ENCODE measurements around the gene ETV4. TPM values are rescaled to one million over a fixed set of nuclear protein-coding genes. Genes with fewer than 3 reads are reported as not detected.

ETV4 gene
- total and polyA plus RNA-seq, 2 experiments from 2014 or later, result 2.8 to 3.5 TPM

DNA sequence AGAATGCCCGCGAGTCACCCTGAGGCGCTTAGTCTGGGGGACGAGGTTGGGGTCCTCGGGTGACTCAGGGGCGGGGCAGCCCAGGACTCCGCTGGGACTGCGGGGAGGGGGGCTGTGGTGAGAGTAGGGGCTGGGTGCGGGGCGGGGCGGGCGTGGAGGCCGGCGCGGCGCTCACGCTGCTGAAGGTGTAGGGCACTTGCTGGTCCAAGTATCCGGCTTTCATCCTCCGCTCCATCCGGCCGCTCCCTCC lies 832 bp downstream of the ETV4 start:
- Histone ChIP-seq H3K4me1 (ENCODE audit: insufficient read depth) (peaks cover 15% of the 10 kb centered on the region), H3K9ac (peak overlapping the region; percentile 38), H3K4me3 (peak overlapping the region; percentile 86), H2AFZ (peak overlapping the region; percentile 98), H3K4me2 (ENCODE audit: unreplicated experiment) (peak overlapping the region; percentile 100), H3K27me3 (replicated peaks; ENCODE audit: insufficient read depth) (no peaks in the 10 kb centered on the region), H3K9me3 (ENCODE audit: low read depth) (no peaks in the 10 kb centered on the region), H4K20me1 (ENCODE audit: insufficient read depth) (no peaks in the 10 kb centered on the region), H3K9me2 (ENCODE audit: insufficient read depth) (no peaks in the 10 kb centered on the region), H3F3A (ENCODE audit: insufficient read depth) (0 out of 2 replicates have a peak, but pooled peaks cover 6% of the 10 kb centered on the region), H3K79me2 (ENCODE audit: insufficient read depth) (no peaks in the 10 kb centered on the region), H3K27ac (no peak overlapping the region), H3K36me3 (ENCODE audit: low read depth) (no peaks in the 10 kb centered on the region)
- peak; percentile 55 for DNase-seq
- TF ChIP-seq EZH2phosphoT487 (IDR thresholded peaks at IDR 0.05; ENCODE audit: insufficient read depth, low read depth) (no peak), EZH2 (IDR thresholded peaks at IDR 0.05; ENCODE audit: insufficient read depth, poor library complexity, severe bottlenecking) (no peak)
- WGBS, 2 experiments (ENCODE audit: low coverage in 1 of 2, low lambda C conversion rate in 2 of 2, missing lambda C conversion rate in 2 of 2), result 0 to 2% methylated on average over 9 to 17 of the region's 21 CpGs
- in situ Hi-C loops (cut with MboI), result no loop called here

DNA sequence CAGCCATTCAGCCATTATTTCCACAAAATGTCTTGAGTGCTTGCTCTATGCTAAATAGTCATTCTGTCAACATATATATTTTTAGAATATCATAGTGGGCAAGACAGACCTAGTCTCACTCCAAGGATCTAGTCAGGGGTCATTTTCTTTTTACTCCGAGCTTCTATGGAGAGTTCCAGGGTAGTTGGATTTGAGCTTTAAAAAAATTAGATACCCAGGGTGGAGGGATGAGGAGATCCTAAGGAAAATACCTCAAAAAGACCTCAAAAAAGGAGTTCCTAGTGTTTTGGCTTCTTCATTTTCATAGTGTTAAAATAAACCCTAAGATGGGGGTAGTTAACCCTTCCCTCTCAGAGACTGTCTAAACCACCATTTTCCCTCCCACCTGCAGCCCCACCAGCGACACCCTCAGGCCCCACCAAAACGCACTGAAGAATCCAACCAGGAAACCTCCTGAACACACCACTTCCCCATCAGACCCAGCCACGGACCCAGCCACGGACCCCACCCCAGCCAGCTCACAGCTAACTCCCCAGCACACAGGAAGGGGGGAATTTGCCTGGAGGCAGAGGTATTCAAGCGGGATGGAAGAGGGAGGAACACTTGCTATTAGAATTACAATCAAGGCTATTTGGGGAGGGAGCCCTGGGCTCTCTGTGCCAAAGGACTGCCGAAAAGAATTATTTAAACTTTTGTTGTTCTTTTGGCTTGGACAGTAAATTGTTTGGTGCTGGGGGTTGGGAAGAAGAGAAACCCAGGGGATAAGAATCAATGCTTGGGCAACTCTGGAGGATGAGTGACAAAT lies 2.2 kb downstream of the ETV4 start:
- no peak overlapping the region for H3K4me3 ChIP-seq
- in situ Hi-C loops (cut with MboI), result no loop called here

DNA sequence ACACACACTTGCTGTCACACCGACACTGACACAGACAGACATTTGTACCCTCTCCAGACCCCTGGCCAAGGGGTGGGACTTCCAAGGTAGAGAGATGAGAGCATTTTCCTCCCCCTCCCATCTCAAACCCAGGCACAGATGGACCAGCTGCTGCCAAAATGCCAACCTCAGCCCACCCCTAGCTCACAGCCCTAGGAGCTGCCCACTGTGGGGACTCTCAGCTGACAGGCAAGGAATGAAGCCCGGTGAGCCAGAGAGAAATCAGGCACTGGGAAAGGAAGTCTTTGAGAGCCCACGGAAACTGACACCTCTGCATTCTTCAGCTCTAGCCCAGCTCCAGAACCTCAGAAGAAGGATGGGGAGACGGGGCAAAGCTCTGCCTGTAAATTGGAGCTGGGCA lies 2.8 kb downstream of the ETV4 start:
- no peaks in the 10 kb centered on the region for H3K36me3 ChIP-seq (ENCODE audit: low read depth)
- H3K9me3 ChIP-seq (ENCODE audit: low read depth), result no peaks in the 10 kb centered on the region
- no peak overlapping the region for H3K4me2 ChIP-seq (ENCODE audit: unreplicated experiment)
- no peaks in the 10 kb centered on the region for H4K20me1 ChIP-seq (ENCODE audit: insufficient read depth)
- H3F3A ChIP-seq (ENCODE audit: insufficient read depth), result 0 out of 2 replicates have a peak, but pooled peaks cover 6% of the 10 kb centered on the region
- H3K4me3 ChIP-seq, result no peak overlapping the region
- H3K9me2 ChIP-seq (ENCODE audit: insufficient read depth), result no peaks in the 10 kb centered on the region
- no peak for DNase-seq
- peaks cover 15% of the 10 kb centered on the region for H3K4me1 ChIP-seq (ENCODE audit: insufficient read depth)
- TF ChIP-seq EZH2 (IDR thresholded peaks at IDR 0.05; ENCODE audit: insufficient read depth, poor library complexity, severe bottlenecking) (no peak), EZH2phosphoT487 (IDR thresholded peaks at IDR 0.05; ENCODE audit: insufficient read depth, low read depth) (no peak)
- no peaks in the 10 kb centered on the region for H3K27me3 ChIP-seq (replicated peaks; ENCODE audit: insufficient read depth)
- H3K79me2 ChIP-seq (ENCODE audit: insufficient read depth), result no peaks in the 10 kb centered on the region
- in situ Hi-C loops (cut with MboI), result no loop called here
- no peak overlapping the region for H3K27ac ChIP-seq
- WGBS, 2 experiments (ENCODE audit: low coverage in 1 of 2, low lambda C conversion rate in 2 of 2, missing lambda C conversion rate in 2 of 2), result 41 to 55% methylated on average over 4 of the region's 4 CpGs
- no peak overlapping the region for H3K9ac ChIP-seq
- no peak overlapping the region for H2AFZ ChIP-seq

More for the DNA sequence above, 2.2 kb downstream of the ETV4 start:
- H3K9me2 ChIP-seq (ENCODE audit: insufficient read depth), result no peaks in the 10 kb centered on the region
- H3K9me3 ChIP-seq (ENCODE audit: low read depth), result no peaks in the 10 kb centered on the region
- TF ChIP-seq EZH2 (IDR thresholded peaks at IDR 0.05; ENCODE audit: insufficient read depth, poor library complexity, severe bottlenecking), result no peak
- no peak for TF ChIP-seq EZH2phosphoT487 (IDR thresholded peaks at IDR 0.05; ENCODE audit: insufficient read depth, low read depth)
- H2AFZ ChIP-seq, result no peak overlapping the region
- peaks cover 15% of the 10 kb centered on the region for H3K4me1 ChIP-seq (ENCODE audit: insufficient read depth)
- H3K27ac ChIP-seq, result no peak overlapping the region
- 45 to 49% methylated on average over 7 of the region's 7 CpGs for WGBS, 2 experiments (ENCODE audit: low coverage in 1 of 2, low lambda C conversion rate in 2 of 2, missing lambda C conversion rate in 2 of 2)
- H3K4me2 ChIP-seq (ENCODE audit: unreplicated experiment), result peak overlapping the region; percentile 22
- no peaks in the 10 kb centered on the region for H3K79me2 ChIP-seq (ENCODE audit: insufficient read depth)
- no peak overlapping the region for H3K9ac ChIP-seq
- no peaks in the 10 kb centered on the region for H3K36me3 ChIP-seq (ENCODE audit: low read depth)
- DNase-seq, result no peak
- no peaks in the 10 kb centered on the region for H3K27me3 ChIP-seq (replicated peaks; ENCODE audit: insufficient read depth)
- 0 out of 2 replicates have a peak, but pooled peaks cover 6% of the 10 kb centered on the region for H3F3A ChIP-seq (ENCODE audit: insufficient read depth)
- no peaks in the 10 kb centered on the region for H4K20me1 ChIP-seq (ENCODE audit: insufficient read depth)

GRCh38 chr17:43542859-43543258 lies 3.3 kb downstream of the ETV4 start:
- Histone ChIP-seq H3K36me3 (ENCODE audit: low read depth) (no peaks in the 10 kb centered on the region), H3K4me2 (ENCODE audit: unreplicated experiment) (no peak overlapping the region), H3K9me2 (ENCODE audit: insufficient read depth) (no peaks in the 10 kb centered on the region), H3K4me3 (no peak overlapping the region), H3K27ac (no peak overlapping the region), H3K9ac (no peak overlapping the region), H4K20me1 (ENCODE audit: insufficient read depth) (no peaks in the 10 kb centered on the region), H3F3A (ENCODE audit: insufficient read depth) (0 out of 2 replicates have a peak, but pooled peaks cover 6% of the 10 kb centered on the region), H3K79me2 (ENCODE audit: insufficient read depth) (no peaks in the 10 kb centered on the region), H3K9me3 (ENCODE audit: low read depth) (no peaks in the 10 kb centered on the region), H2AFZ (no peak overlapping the region), H3K27me3 (replicated peaks; ENCODE audit: insufficient read depth) (no peaks in the 10 kb centered on the region), H3K4me1 (ENCODE audit: insufficient read depth) (peaks cover 15% of the 10 kb centered on the region)
- TF ChIP-seq EZH2phosphoT487 (IDR thresholded peaks at IDR 0.05; ENCODE audit: insufficient read depth, low read depth), result no peak
- TF ChIP-seq EZH2 (IDR thresholded peaks at IDR 0.05; ENCODE audit: insufficient read depth, poor library complexity, severe bottlenecking), result no peak
- in situ Hi-C loops (cut with MboI), result no loop called here
- WGBS, 2 experiments (ENCODE audit: low coverage in 1 of 2, low lambda C conversion rate in 2 of 2, missing lambda C conversion rate in 2 of 2), result 72 to 89% methylated on average over 5 to 8 of the region's 8 CpGs
- DNase-seq, result no peak
